Measurements from ENCODE around the gene ROR1. TPM values are rescaled to one million over a fixed set of nuclear protein-coding genes. Genes with fewer than 3 reads are reported as not detected.
A peak's percentile ranks its signal among the peaks of the same experiment; 100 is the strongest.

The ROR1 gene
- total RNA-seq, 1 donor from 2014 or later = 131 TPM

GRCh38 chr1:64116537-64116936, 342.7 kb downstream of the ROR1 start:
- Mint-ChIP-seq H3K4me3 (ENCODE audit: unreplicated experiment) (no peak overlapping the region), H3K36me3 (ENCODE audit: low read depth) (peaks cover 13% of the 10 kb centered on the region), H3K27me3 (ENCODE audit: low read depth) (no peaks in the 10 kb centered on the region), H3K9me3 (ENCODE audit: low read depth) (no peaks in the 10 kb centered on the region), H3K27ac (ENCODE audit: unreplicated experiment) (peak overlapping the region; percentile 57), H3K4me1 (ENCODE audit: low read depth) (peaks cover 61% of the 10 kb centered on the region)
- no peak for DNase-seq (ENCODE audit: low spot score)
- TF ChIP-seq CTCF (IDR thresholded peaks at IDR 0.05) = no peak

- no peaks in the 10 kb centered on the region for H3K9me3 Mint-ChIP-seq (ENCODE audit: low read depth)
- no peak for TF ChIP-seq CTCF (IDR thresholded peaks at IDR 0.05)
- H3K36me3 Mint-ChIP-seq (ENCODE audit: low read depth) = peaks cover 13% of the 10 kb centered on the region
- H3K4me3 Mint-ChIP-seq (ENCODE audit: unreplicated experiment) = no peak overlapping the region
- peak overlapping the region; percentile 73 for H3K27ac Mint-ChIP-seq (ENCODE audit: unreplicated experiment)
- H3K27me3 Mint-ChIP-seq (ENCODE audit: low read depth) = no peaks in the 10 kb centered on the region
- H3K4me1 Mint-ChIP-seq (ENCODE audit: low read depth) = peaks cover 61% of the 10 kb centered on the region
- no peak for DNase-seq (ENCODE audit: low spot score)
Observed at GRCh38 chr1:64117492-64117891, 343.7 kb downstream of the ROR1 start.

- H3K27me3 Mint-ChIP-seq (ENCODE audit: low read depth) = no peaks in the 10 kb centered on the region
- peaks cover 68% of the 10 kb centered on the region for H3K4me1 Mint-ChIP-seq (ENCODE audit: low read depth)
- no peak for TF ChIP-seq CTCF (IDR thresholded peaks at IDR 0.05)
- H3K27ac Mint-ChIP-seq (ENCODE audit: unreplicated experiment) = no peak overlapping the region
- H3K4me3 Mint-ChIP-seq (ENCODE audit: unreplicated experiment) = no peak overlapping the region
- no peaks in the 10 kb centered on the region for H3K9me3 Mint-ChIP-seq (ENCODE audit: low read depth)
- peaks cover 14% of the 10 kb centered on the region for H3K36me3 Mint-ChIP-seq (ENCODE audit: low read depth)
- DNase-seq (ENCODE audit: low spot score) = no peak
Observed at GRCh38 chr1:64121766-64122385, 348.1 kb downstream of the ROR1 start.

- no peak for TF ChIP-seq CTCF (IDR thresholded peaks at IDR 0.05)
- Mint-ChIP-seq H3K27ac (ENCODE audit: unreplicated experiment) (no peak overlapping the region), H3K27me3 (ENCODE audit: low read depth) (no peaks in the 10 kb centered on the region), H3K9me3 (ENCODE audit: low read depth) (no peaks in the 10 kb centered on the region), H3K4me3 (ENCODE audit: unreplicated experiment) (no peak overlapping the region), H3K36me3 (ENCODE audit: low read depth) (peaks cover 12% of the 10 kb centered on the region), H3K4me1 (ENCODE audit: low read depth) (peaks cover 66% of the 10 kb centered on the region)
- DNase-seq (ENCODE audit: low spot score) = no peak
Observed at GRCh38 chr1:64122588-64122987, 348.8 kb downstream of the ROR1 start.

GRCh38 chr1:64124704-64125440, 351.1 kb downstream of the ROR1 start:
- no peak for TF ChIP-seq CTCF (IDR thresholded peaks at IDR 0.05)
- DNase-seq (ENCODE audit: low spot score) = no peak
- no peak overlapping the region for H3K4me3 Mint-ChIP-seq (ENCODE audit: unreplicated experiment)
- no peaks in the 10 kb centered on the region for H3K9me3 Mint-ChIP-seq (ENCODE audit: low read depth)
- H3K27me3 Mint-ChIP-seq (ENCODE audit: low read depth) = no peaks in the 10 kb centered on the region
- peaks cover 13% of the 10 kb centered on the region for H3K36me3 Mint-ChIP-seq (ENCODE audit: low read depth)
- no peak overlapping the region for H3K27ac Mint-ChIP-seq (ENCODE audit: unreplicated experiment)
- H3K4me1 Mint-ChIP-seq (ENCODE audit: low read depth) = peaks cover 70% of the 10 kb centered on the region
